GM23248 (cell line): ENCODE data around the gene CFAP90. TPM values are rescaled to one million over a fixed set of nuclear protein-coding genes. Genes with fewer than 3 reads are reported as not detected.

Experiments
- DNase-seq: peaks from one replicate; pipeline ENCODE4 v3.0.0-alpha.2; 2015
- H2AFZ ChIP-seq: fragments of 200-600 bp; sonication (generic); 2 replicates; pipeline ENCODE4 v1.6.1; 2016; ENCODE audit warnings: antibody characterized with exemption
- H3F3A ChIP-seq: fragments of 200-600 bp; sonication (generic); 2 replicates; pipeline ENCODE4 v1.6.1; 2016; ENCODE audit warnings: mild to moderate bottlenecking, antibody characterized with exemption, mixed run types; ENCODE audit not compliant: insufficient read depth
- H3K27ac ChIP-seq: fragments of 200-600 bp; sonication (generic); 2 replicates; pipeline ENCODE4 v1.5.1; 2016; ENCODE audit warnings: mild to moderate bottlenecking
- H3K27me3 ChIP-seq: fragments of 200-600 bp; sonication (generic); replicated peaks from 2 replicates; pipeline ENCODE4 v1.6.1; 2016; ENCODE audit warnings: mild to moderate bottlenecking; ENCODE audit not compliant: insufficient read depth
- H3K36me3 ChIP-seq: fragments of 200-600 bp; sonication (generic); 2 replicates; pipeline ENCODE4 v1.6.1; 2016; ENCODE audit warnings: low read depth, mild to moderate bottlenecking
- H3K4me1 ChIP-seq: fragments of 200-600 bp; sonication (generic); 2 replicates; pipeline ENCODE4 v1.6.1; 2016; ENCODE audit warnings: mild to moderate bottlenecking; ENCODE audit not compliant: insufficient read depth
- H3K4me2 ChIP-seq: fragments of 200-600 bp; sonication (generic); one replicate; pipeline ENCODE4 v1.6.1; 2016; ENCODE audit warnings: mild to moderate bottlenecking; ENCODE audit not compliant: unreplicated experiment
- H3K4me3 ChIP-seq: fragments of 200-600 bp; sonication (generic); 2 replicates; pipeline ENCODE4 v1.5.1; 2016; ENCODE audit warnings: mild to moderate bottlenecking
- H3K79me2 ChIP-seq: fragments of 200-600 bp; sonication (generic); 2 replicates; pipeline ENCODE4 v1.6.1; 2016; ENCODE audit warnings: mild to moderate bottlenecking; ENCODE audit not compliant: insufficient read depth
- H3K9ac ChIP-seq: fragments of 200-600 bp; sonication (generic); 2 replicates; pipeline ENCODE4 v1.6.1; 2016; ENCODE audit warnings: mild to moderate bottlenecking
- H3K9me2 ChIP-seq: fragments of 200-600 bp; sonication (generic); 2 replicates; pipeline ENCODE4 v1.6.1; 2016; ENCODE audit warnings: mixed run types, mild to moderate bottlenecking, moderate library complexity; ENCODE audit not compliant: insufficient read depth
- H3K9me3 ChIP-seq: fragments of 200-600 bp; sonication (generic); one replicate; pipeline ENCODE4 v1.6.1; 2017; ENCODE audit warnings: low read depth
- H4K20me1 ChIP-seq: fragments of 200-600 bp; sonication (generic); 2 replicates; pipeline ENCODE4 v1.6.0; 2016; ENCODE audit not compliant: insufficient read depth
- EZH2 ChIP-seq: fragments of 200-600 bp; sonication (generic); IDR thresholded peaks from 2 replicates; pipeline ENCODE4 v1.6.1; 2018; ENCODE audit warnings: antibody characterized with exemption, mild to moderate bottlenecking; ENCODE audit not compliant: insufficient read depth, poor library complexity, severe bottlenecking
- EZH2phosphoT487 ChIP-seq: fragments of 200-600 bp; sonication (generic); IDR thresholded peaks from 2 replicates; pipeline ENCODE4 v1.6.1; 2018; ENCODE audit warnings: antibody characterized with exemption, moderate library complexity, mild to moderate bottlenecking, low read depth; ENCODE audit not compliant: insufficient read depth
- WGBS, 2 experiments: methylation state at CpG; one replicate each; pipeline ENCODE4 v1.1.6; 2015 to 2017; ENCODE audit warnings: low lambda C conversion rate in 2 of 2, low coverage in 1 of 2; ENCODE audit errors: missing lambda C conversion rate in 2 of 2; 5-methylcytosine and 5-hydroxymethylcytosine counted together
- in situ Hi-C: fragments of 300-500 bp; cut with MboI; formaldehyde crosslinking; loops from 2 replicates; pipeline ENCODE4 v1.15.0; 2020
- polyA plus RNA-seq: library from polyadenylated mRNA; unstranded; fragments of >200 nt; fragmentation: Nextera tagmentation; extraction: Ambion mirVana; gene quantifications from 2 replicates; pipeline ENCODE4 v1.2.1, GENCODE V29; 2016
- total RNA-seq: library from RNA; depleted of rRNA; stranded (reverse); fragments of >200 nt; shearing (Covaris generic); gene quantifications from 2 replicates; pipeline ENCODE4 v1.2.3, GENCODE V29; 2014

The CFAP90 gene
- total and polyA plus RNA-seq, 2 experiments from 2014 or later = 0.19 to 0.32 TPM

DNA sequence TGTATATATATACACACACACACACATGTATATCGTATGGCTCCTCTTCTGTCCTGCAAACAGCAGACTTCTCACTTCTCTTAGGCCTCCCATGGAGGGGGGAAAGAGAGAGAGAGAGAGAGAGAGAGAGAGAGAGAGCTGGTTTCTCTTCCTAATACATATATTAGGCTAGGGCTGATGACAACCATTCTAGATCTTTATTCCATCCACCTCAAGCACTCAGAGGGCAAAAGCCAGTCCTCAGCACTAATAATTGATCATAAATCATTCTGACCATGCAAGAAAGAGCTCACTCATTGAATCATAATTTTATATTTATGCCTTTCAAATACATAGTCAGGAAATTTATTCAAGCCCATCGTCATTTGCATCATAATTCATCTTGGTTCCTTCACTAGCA is 47.0 kb downstream of the CFAP90 start:
- Histone ChIP-seq H3K4me2 (no peak overlapping the region), H3F3A (no peaks in the 10 kb centered on the region), H3K27me3 (no peaks in the 10 kb centered on the region), H3K4me1 (no peaks in the 10 kb centered on the region), H3K79me2 (no peaks in the 10 kb centered on the region), H3K27ac (no peak overlapping the region), H3K9me3 (no peaks in the 10 kb centered on the region), H4K20me1 (no peaks in the 10 kb centered on the region), H3K36me3 (no peaks in the 10 kb centered on the region), H3K4me3 (no peak overlapping the region), H2AFZ (no peak overlapping the region), H3K9me2 (no peaks in the 10 kb centered on the region), H3K9ac (no peak overlapping the region)
- 49 to 70% methylated on average over 2 of the region's 2 CpGs for WGBS, 2 experiments
- TF ChIP-seq EZH2 = no peak
- TF ChIP-seq EZH2phosphoT487 = no peak
- in situ Hi-C loops = no loop called here
- DNase-seq = no peak

DNA sequence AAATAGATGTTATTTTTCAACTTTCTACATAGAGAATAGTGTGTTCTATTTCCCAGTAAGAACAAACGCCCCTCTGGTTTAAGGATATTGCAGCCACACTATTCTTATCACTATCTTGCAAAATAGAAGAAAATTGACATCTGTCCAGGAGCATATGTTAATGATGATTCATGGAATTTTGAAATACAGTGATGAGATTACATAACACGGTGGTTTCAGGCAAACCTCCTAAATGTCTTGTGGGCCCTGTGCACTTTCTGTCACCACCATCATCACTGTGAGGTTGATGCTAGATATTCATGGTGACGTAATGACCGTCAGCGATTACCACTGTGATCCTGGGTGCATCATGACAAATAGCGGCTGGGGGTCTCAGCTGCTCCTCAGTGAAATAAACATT is 48.1 kb downstream of the CFAP90 start:
- Histone ChIP-seq H2AFZ (no peak overlapping the region), H3K9ac (no peak overlapping the region), H4K20me1 (no peaks in the 10 kb centered on the region), H3K27me3 (no peaks in the 10 kb centered on the region), H3K27ac (no peak overlapping the region), H3K4me1 (no peaks in the 10 kb centered on the region), H3K79me2 (no peaks in the 10 kb centered on the region), H3K36me3 (no peaks in the 10 kb centered on the region), H3K4me2 (no peak overlapping the region), H3K9me2 (no peaks in the 10 kb centered on the region), H3K4me3 (no peak overlapping the region), H3K9me3 (no peaks in the 10 kb centered on the region), H3F3A (no peaks in the 10 kb centered on the region)
- 36% methylated on average over 6 of the region's 6 CpGs for WGBS, 2 experiments
- no peak for TF ChIP-seq EZH2
- no peak for TF ChIP-seq EZH2phosphoT487
- in situ Hi-C loops = no loop called here
- DNase-seq = peak; percentile 49

DNA sequence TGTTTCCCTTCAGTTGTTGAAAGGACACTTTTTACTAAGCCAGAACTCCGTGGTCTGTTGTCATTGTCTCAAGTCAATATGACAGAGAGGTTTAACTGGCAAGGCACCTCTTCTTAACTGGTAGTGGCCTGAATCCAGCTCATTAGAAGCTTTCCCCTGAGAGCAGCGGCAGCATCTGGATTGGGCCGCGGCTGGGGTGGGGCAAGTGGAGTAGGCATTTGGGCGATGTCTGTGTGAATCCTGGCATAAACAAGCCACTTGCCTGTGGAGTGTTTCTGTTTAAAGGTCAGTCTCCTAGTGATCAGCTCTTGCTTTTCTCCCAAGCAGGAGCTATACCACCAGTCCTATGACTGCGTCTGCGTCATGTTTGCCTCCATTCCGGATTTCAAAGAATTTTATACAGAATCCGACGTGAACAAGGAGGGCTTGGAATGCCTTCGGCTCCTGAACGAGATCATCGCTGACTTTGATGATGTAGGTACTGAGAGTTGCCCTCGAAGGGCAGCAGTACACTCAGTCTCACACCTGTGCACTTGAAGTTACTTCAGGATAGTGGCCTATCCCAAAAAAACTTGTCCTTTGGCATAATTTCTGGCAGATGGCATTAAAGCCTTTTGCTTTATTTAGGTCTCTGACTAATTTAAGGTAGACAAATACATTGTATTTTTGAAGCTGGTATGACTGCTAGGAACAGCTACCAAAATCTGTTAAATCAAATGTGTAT is 48.9 kb downstream of the CFAP90 start:
- Histone ChIP-seq H3K27me3 (no peaks in the 10 kb centered on the region), H3K9me3 (no peaks in the 10 kb centered on the region), H3K79me2 (no peaks in the 10 kb centered on the region), H3K4me1 (no peaks in the 10 kb centered on the region), H3K4me3 (no peak overlapping the region), H3K9ac (no peak overlapping the region), H2AFZ (no peak overlapping the region), H3F3A (no peaks in the 10 kb centered on the region), H3K4me2 (no peak overlapping the region), H3K36me3 (no peaks in the 10 kb centered on the region), H4K20me1 (no peaks in the 10 kb centered on the region), H3K27ac (no peak overlapping the region), H3K9me2 (no peaks in the 10 kb centered on the region)
- TF ChIP-seq EZH2phosphoT487 (no peak), EZH2 (no peak)
- 14 to 17% methylated on average over 14 of the region's 14 CpGs for WGBS, 2 experiments
- peak; percentile 6 for DNase-seq
- in situ Hi-C loops = no loop called here

DNA sequence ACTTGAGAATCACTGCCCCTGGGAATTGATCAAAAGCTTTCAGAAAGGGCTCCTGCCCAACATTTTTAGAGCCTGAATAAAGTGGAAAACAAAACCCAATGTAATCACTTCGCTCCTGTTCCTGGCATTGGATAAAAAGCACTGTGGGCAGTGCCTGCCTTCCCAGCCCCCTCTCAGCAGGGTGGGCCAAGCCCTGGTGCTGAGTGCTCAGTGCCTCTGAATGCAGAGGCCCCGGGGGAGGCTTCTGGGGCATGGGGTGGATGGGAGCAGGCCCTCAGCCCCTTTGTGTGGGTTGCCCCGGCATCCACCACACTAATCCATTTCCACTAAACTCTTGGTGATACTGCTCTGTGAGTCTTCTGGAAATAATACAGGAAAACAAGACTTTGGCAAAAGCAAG is 55.6 kb downstream of the CFAP90 start:
- Histone ChIP-seq H3K4me1 (no peaks in the 10 kb centered on the region), H3K79me2 (no peaks in the 10 kb centered on the region), H3K9me2 (no peaks in the 10 kb centered on the region), H4K20me1 (no peaks in the 10 kb centered on the region), H2AFZ (no peak overlapping the region), H3K27me3 (no peaks in the 10 kb centered on the region; the same call in 1 of the 2 replicates), H3F3A (no peaks in the 10 kb centered on the region), H3K4me3 (no peak overlapping the region), H3K9me3 (no peaks in the 10 kb centered on the region), H3K9ac (no peak overlapping the region), H3K4me2 (no peak overlapping the region), H3K36me3 (no peaks in the 10 kb centered on the region), H3K27ac (no peak overlapping the region)
- DNase-seq = no peak
- 21 to 31% methylated on average over 2 to 3 of the region's 3 CpGs for WGBS, 2 experiments
- in situ Hi-C loops = no loop called here
- TF ChIP-seq EZH2 (no peak), EZH2phosphoT487 (no peak)
